H9 (cell line): ENCODE data around the gene MDGA2. TPM values are rescaled to one million over a fixed set of nuclear protein-coding genes. Genes with fewer than 3 reads are reported as not detected.
"Not testable (repeated sequence)": the region's sequence is repeated elsewhere in the genome, so short reads cannot be mapped to it uniquely, and the experiment has no call there.

Experiments used
- DNase-seq: peaks from one replicate; pipeline ENCODE4 v3.0.0-alpha.2; 2017
- H2AFZ ChIP-seq: one replicate; pipeline ENCODE4 v1.6.1; 2013; ENCODE audit warnings: mild to moderate bottlenecking, low read length, control low read depth, moderate library complexity
- H2AK5ac ChIP-seq: 2 replicates; pipeline ENCODE4 v1.6.1; 2013; ENCODE audit warnings: low read length, control low read depth, mixed read lengths; ENCODE audit not compliant: insufficient read length
- H2BK120ac ChIP-seq: one replicate; pipeline ENCODE4 v1.6.1; 2013; ENCODE audit warnings: low read depth, mild to moderate bottlenecking, low read length, control low read depth, inconsistent platforms; ENCODE audit not compliant: poor library complexity, severe bottlenecking
- H2BK12ac ChIP-seq: 2 replicates; pipeline ENCODE4 v1.6.1; 2013; ENCODE audit warnings: low read length, control low read depth, mixed read lengths, low read depth; ENCODE audit not compliant: insufficient read length
- H2BK15ac ChIP-seq: 2 replicates; pipeline ENCODE4 v1.6.1; 2013; ENCODE audit warnings: low read depth, low read length, control low read depth
- H2BK20ac ChIP-seq: one replicate; pipeline ENCODE4 v1.6.1; 2013; ENCODE audit warnings: low read depth, mild to moderate bottlenecking, low read length, control low read depth, inconsistent platforms; ENCODE audit not compliant: poor library complexity, severe bottlenecking
- H2BK5ac ChIP-seq: 2 replicates; pipeline ENCODE4 v1.6.1; 2013; ENCODE audit warnings: low read length, control low read depth, mixed read lengths; ENCODE audit not compliant: insufficient read length
- H3K14ac ChIP-seq: 2 replicates; pipeline ENCODE4 v1.6.1; 2013; ENCODE audit warnings: low read length, control low read depth; ENCODE audit not compliant: insufficient read depth
- H3K18ac ChIP-seq: 2 replicates; pipeline ENCODE4 v1.6.1; 2013; ENCODE audit warnings: low read depth, mild to moderate bottlenecking, mixed read lengths, low read length, control low read depth; ENCODE audit not compliant: insufficient read length
- H3K23ac ChIP-seq: 2 replicates; pipeline ENCODE4 v1.6.1; 2013; ENCODE audit warnings: low read length, control low read depth, mixed read lengths, low read depth; ENCODE audit not compliant: insufficient read length
- H3K23me2 ChIP-seq: 2 replicates; pipeline ENCODE4 v1.6.1; 2013; ENCODE audit warnings: low read depth, mild to moderate bottlenecking, mixed read lengths, low read length, control low read depth; ENCODE audit not compliant: insufficient read length, poor library complexity, severe bottlenecking
- H3K27ac ChIP-seq: 2 replicates; pipeline ENCODE4 v1.5.1; 2013; ENCODE audit warnings: low read length, control low read depth, mixed read lengths, low read depth; ENCODE audit not compliant: insufficient read length
- H3K27me3 ChIP-seq: 2 replicates; pipeline ENCODE4 v1.6.1; 2013; ENCODE audit warnings: low read length, control low read depth, inconsistent platforms; ENCODE audit not compliant: insufficient read depth
- H3K4ac ChIP-seq: 2 replicates; pipeline ENCODE4 v1.6.1; 2013; ENCODE audit warnings: low read depth, mild to moderate bottlenecking, control low read depth, inconsistent platforms, low read length, moderate library complexity
- H3K4me1 ChIP-seq: 2 replicates; pipeline ENCODE4 v1.6.1; 2013; ENCODE audit warnings: low read length, control low read depth, inconsistent platforms; ENCODE audit not compliant: insufficient read depth
- H3K4me2 ChIP-seq: 2 replicates; pipeline ENCODE4 v1.6.1; 2013; ENCODE audit warnings: low read length, control low read depth, mixed read lengths; ENCODE audit not compliant: insufficient read length, insufficient read depth
- H3K56ac ChIP-seq: 2 replicates; pipeline ENCODE4 v1.6.1; 2013; ENCODE audit warnings: low read depth, mild to moderate bottlenecking, mixed read lengths, low read length, control low read depth; ENCODE audit not compliant: insufficient read length
- H3K79me1 ChIP-seq: 2 replicates; pipeline ENCODE4 v1.6.1; 2013; ENCODE audit warnings: low read depth, mild to moderate bottlenecking, moderate library complexity, low read length, control low read depth, inconsistent platforms; ENCODE audit not compliant: insufficient read depth, poor library complexity, severe bottlenecking
- H3K79me2 ChIP-seq: 2 replicates; pipeline ENCODE4 v1.6.1; 2013; ENCODE audit warnings: low read length, control low read depth, inconsistent platforms; ENCODE audit not compliant: insufficient read depth
- H3K9ac ChIP-seq: 2 replicates; pipeline ENCODE4 v1.6.1; 2013; ENCODE audit warnings: low read length, control low read depth, mixed read lengths; ENCODE audit not compliant: insufficient read length; ENCODE audit errors: extremely low read depth
- H3K9me3 ChIP-seq: one replicate; pipeline ENCODE4 v1.6.1; 2013; ENCODE audit warnings: low read depth, low read length, inconsistent platforms; ENCODE audit not compliant: control insufficient read depth
- H3T11ph ChIP-seq: one replicate; pipeline ENCODE4 v1.6.1; 2013; ENCODE audit warnings: mild to moderate bottlenecking, low read length, control low read depth, inconsistent platforms
- H4K20me1 ChIP-seq: one replicate; pipeline ENCODE4 v1.6.1; 2013; ENCODE audit not compliant: control insufficient read depth, insufficient read length, insufficient read depth
- H4K5ac ChIP-seq: 2 replicates; pipeline ENCODE4 v1.6.1; 2013; ENCODE audit warnings: low read depth, mild to moderate bottlenecking, mixed read lengths, low read length, control low read depth; ENCODE audit not compliant: insufficient read length
- H4K8ac ChIP-seq: replicated peaks from 2 replicates; pipeline ENCODE4 v1.6.1; 2013; ENCODE audit warnings: low read length, control low read depth, mixed read lengths, low read depth; ENCODE audit not compliant: insufficient read length
- H4K91ac ChIP-seq: 2 replicates; pipeline ENCODE4 v1.6.1; 2013; ENCODE audit warnings: low read depth, mild to moderate bottlenecking, moderate library complexity, mixed read lengths, low read length, control low read depth; ENCODE audit not compliant: insufficient read length
- H3K27ac Mint-ChIP-seq, 3 experiments: 2 replicates in 2 of 3; 3 replicates in 1 of 3; pipeline ENCODE4 v1.8.0; 2020 to 2021; ENCODE audit warnings: mixed read lengths in 3 of 3, mild to moderate bottlenecking in 1 of 3, moderate library complexity in 1 of 3
- H3K27me3 Mint-ChIP-seq: 2 replicates; pipeline ENCODE4 v1.8.0; 2021; ENCODE audit warnings: low read depth, mild to moderate bottlenecking, moderate library complexity, mixed read lengths
- H3K36me3 Mint-ChIP-seq, 3 experiments: 2 replicates in 2 of 3; 3 replicates in 1 of 3; pipeline ENCODE4 v1.8.0; 2020 to 2021; ENCODE audit warnings: low read depth in 3 of 3, mixed read lengths in 3 of 3; ENCODE audit not compliant: insufficient read depth in 1 of 3
- H3K4me1 Mint-ChIP-seq, 2 experiments: 2 replicates each; pipeline ENCODE4 v1.8.0; 2020; ENCODE audit warnings: mixed read lengths in 2 of 2
- H3K4me3 Mint-ChIP-seq, 2 experiments: 2 replicates in 1 of 2; 3 replicates in 1 of 2; pipeline ENCODE4 v1.8.0; 2020 to 2021; ENCODE audit warnings: mild to moderate bottlenecking in 2 of 2, mixed read lengths in 2 of 2, moderate library complexity in 1 of 2
- H3K9me3 Mint-ChIP-seq, 2 experiments: 2 replicates in 1 of 2; 3 replicates in 1 of 2; pipeline ENCODE4 v1.8.0; 2020; ENCODE audit warnings: mild to moderate bottlenecking in 2 of 2, mixed read lengths in 2 of 2, moderate library complexity in 1 of 2
- WGBS: extraction: QIAGEN DNeasy Blood & Tissue Kit; methylation state at CpG from one replicate; pipeline ENCODE4 v1.1.7; 2013; ENCODE audit warnings: missing lambda C conversion rate, low lambda C conversion rate, mixed read lengths; ENCODE audit not compliant: insufficient read length; ENCODE audit errors: extremely low coverage; 5-methylcytosine and 5-hydroxymethylcytosine counted together
- total RNA-seq: library from RNA; stranded (reverse); gene quantifications from 2 replicates; pipeline ENCODE4 v1.2.1, GENCODE V29; 2021
- TF ChIP-seq, protein P1 (sequence below): fragments of 200-600 bp; sonication (generic); conservative IDR thresholded peaks from 3 replicates; pipeline ENCODE4 v1.8.0; 2021; ENCODE audit warnings: antibody characterized with exemption, mild to moderate bottlenecking

The MDGA2 gene
- total RNA-seq, 1 experiment from 2014 or later, result 1.9 TPM

DNA sequence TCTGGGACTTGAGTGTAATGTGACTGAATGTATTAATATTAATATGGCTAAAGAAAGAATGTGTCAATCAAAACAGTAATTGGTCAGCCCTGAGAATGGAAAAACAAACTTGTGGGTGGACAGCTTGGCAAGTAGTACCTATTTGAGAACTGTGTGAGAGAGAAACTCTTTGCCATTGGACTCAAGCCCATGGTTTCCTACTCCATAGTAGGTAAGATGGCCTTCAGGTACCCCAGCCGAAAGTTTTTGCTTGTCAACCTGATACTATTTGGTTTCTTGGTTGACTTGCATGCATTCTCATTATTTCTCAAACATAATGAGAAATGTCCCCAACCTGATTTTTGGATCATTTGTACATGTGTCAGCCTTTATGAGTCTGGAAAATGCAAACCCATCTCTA is 391.1 kb downstream of the MDGA2 start:
- no peaks in the 10 kb centered on the region for H3K27me3 ChIP-seq
- H4K20me1 ChIP-seq, result no peaks in the 10 kb centered on the region
- no peak overlapping the region for H3K18ac ChIP-seq
- TF ChIP-seq, protein P1, sequence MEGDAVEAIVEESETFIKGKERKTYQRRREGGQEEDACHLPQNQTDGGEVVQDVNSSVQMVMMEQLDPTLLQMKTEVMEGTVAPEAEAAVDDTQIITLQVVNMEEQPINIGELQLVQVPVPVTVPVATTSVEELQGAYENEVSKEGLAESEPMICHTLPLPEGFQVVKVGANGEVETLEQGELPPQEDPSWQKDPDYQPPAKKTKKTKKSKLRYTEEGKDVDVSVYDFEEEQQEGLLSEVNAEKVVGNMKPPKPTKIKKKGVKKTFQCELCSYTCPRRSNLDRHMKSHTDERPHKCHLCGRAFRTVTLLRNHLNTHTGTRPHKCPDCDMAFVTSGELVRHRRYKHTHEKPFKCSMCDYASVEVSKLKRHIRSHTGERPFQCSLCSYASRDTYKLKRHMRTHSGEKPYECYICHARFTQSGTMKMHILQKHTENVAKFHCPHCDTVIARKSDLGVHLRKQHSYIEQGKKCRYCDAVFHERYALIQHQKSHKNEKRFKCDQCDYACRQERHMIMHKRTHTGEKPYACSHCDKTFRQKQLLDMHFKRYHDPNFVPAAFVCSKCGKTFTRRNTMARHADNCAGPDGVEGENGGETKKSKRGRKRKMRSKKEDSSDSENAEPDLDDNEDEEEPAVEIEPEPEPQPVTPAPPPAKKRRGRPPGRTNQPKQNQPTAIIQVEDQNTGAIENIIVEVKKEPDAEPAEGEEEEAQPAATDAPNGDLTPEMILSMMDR, result no peak
- no peak overlapping the region for H2BK12ac ChIP-seq
- no peak overlapping the region for H3K14ac ChIP-seq
- H3K27ac ChIP-seq, result no peak overlapping the region
- no peaks in the 10 kb centered on the region for H3K9me3 ChIP-seq
- no peaks in the 10 kb centered on the region for H3K4me1 Mint-ChIP-seq
- H4K91ac ChIP-seq, result no peak overlapping the region
- no peaks in the 10 kb centered on the region for H3K79me1 ChIP-seq
- H3K23ac ChIP-seq, result no peak overlapping the region
- H3K9ac ChIP-seq, result no peak overlapping the region
- H3K36me3 Mint-ChIP-seq, result no peaks in the 10 kb centered on the region
- no peak overlapping the region for H2BK5ac ChIP-seq
- DNase-seq, result no peak
- no peak overlapping the region for H3K56ac ChIP-seq
- no peak overlapping the region for H2BK120ac ChIP-seq
- H3T11ph ChIP-seq, result no peak overlapping the region
- no peak overlapping the region for H4K8ac ChIP-seq
- no peak overlapping the region for H3K4me3 Mint-ChIP-seq
- H2AK5ac ChIP-seq, result no peak overlapping the region
- no peak overlapping the region for H4K5ac ChIP-seq
- no peaks in the 10 kb centered on the region for H3K23me2 ChIP-seq
- no peaks in the 10 kb centered on the region for H3K27me3 Mint-ChIP-seq
- no peaks in the 10 kb centered on the region for H3K79me2 ChIP-seq
- no peak overlapping the region for H3K27ac Mint-ChIP-seq
- WGBS, result no CpG with 5 or more reads among the region's 1 CpG
- H3K4ac ChIP-seq, result no peak overlapping the region
- H3K9me3 Mint-ChIP-seq, result no peaks in the 10 kb centered on the region
- no peaks in the 10 kb centered on the region for H3K4me1 ChIP-seq
- no peak overlapping the region for H2AFZ ChIP-seq
- no peak overlapping the region for H3K4me2 ChIP-seq
- H2BK15ac ChIP-seq, result no peak overlapping the region
- H2BK20ac ChIP-seq, result no peak overlapping the region

DNA sequence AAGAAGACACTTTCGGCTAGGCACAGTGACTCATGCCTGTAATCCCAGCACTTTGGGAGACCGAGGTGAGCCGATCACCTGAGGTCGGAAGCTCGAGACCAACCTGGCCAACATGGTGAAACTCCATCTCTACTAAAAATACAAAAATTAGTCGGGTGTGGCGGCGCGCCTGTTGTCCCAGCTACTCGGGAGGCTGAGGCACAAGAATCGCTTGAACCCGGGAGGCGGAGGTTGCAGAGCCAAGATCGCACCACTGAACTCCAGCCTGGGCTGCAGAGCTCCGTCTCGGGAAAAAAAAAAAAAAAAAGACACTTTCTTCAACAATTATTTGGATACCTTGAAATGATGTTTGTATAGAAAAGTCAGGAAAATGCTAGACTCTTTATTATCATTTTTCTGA is 393.6 kb downstream of the MDGA2 start:
- not testable (repeated sequence) for H2AK5ac ChIP-seq, H2BK20ac ChIP-seq, H3K4ac ChIP-seq, H3K56ac ChIP-seq, H3K36me3 Mint-ChIP-seq, H3K79me1 ChIP-seq, H4K5ac ChIP-seq, H3K27me3 Mint-ChIP-seq, DNase-seq, H3K4me1 Mint-ChIP-seq, H2AFZ ChIP-seq, H2BK5ac ChIP-seq, H3K4me2 ChIP-seq, H2BK15ac ChIP-seq, H3K9ac ChIP-seq, H2BK12ac ChIP-seq, H3K23ac ChIP-seq, H4K91ac ChIP-seq, H3K18ac ChIP-seq, H3K23me2 ChIP-seq, H3T11ph ChIP-seq, H3K9me3 ChIP-seq, H4K20me1 ChIP-seq, H3K4me1 ChIP-seq, H2BK120ac ChIP-seq, H3K4me3 Mint-ChIP-seq, H3K79me2 ChIP-seq, H3K27ac ChIP-seq, H3K27ac Mint-ChIP-seq, H4K8ac ChIP-seq, H3K27me3 ChIP-seq, H3K9me3 Mint-ChIP-seq, H3K14ac ChIP-seq
- WGBS, result no CpG with 5 or more reads among the region's 16 CpGs
